Tongue (tissue), 2 donors: Measurements from ENCODE around the gene TRIL. TPM values are rescaled to one million over a fixed set of nuclear protein-coding genes. Genes with fewer than 3 reads are reported as not detected.

Source experiments
- DNase-seq: peaks from one replicate; pipeline ENCODE4 v3.0.0-alpha.2; 2015
- total RNA-seq: library from RNA; depleted of rRNA; stranded (reverse); fragments of >200 nt; gene quantifications from one replicate; pipeline ENCODE4 v1.2.3, GENCODE V29; 2014

Gene TRIL
- total RNA-seq, 1 donor from 2014 or later = 23.9 TPM

DNA sequence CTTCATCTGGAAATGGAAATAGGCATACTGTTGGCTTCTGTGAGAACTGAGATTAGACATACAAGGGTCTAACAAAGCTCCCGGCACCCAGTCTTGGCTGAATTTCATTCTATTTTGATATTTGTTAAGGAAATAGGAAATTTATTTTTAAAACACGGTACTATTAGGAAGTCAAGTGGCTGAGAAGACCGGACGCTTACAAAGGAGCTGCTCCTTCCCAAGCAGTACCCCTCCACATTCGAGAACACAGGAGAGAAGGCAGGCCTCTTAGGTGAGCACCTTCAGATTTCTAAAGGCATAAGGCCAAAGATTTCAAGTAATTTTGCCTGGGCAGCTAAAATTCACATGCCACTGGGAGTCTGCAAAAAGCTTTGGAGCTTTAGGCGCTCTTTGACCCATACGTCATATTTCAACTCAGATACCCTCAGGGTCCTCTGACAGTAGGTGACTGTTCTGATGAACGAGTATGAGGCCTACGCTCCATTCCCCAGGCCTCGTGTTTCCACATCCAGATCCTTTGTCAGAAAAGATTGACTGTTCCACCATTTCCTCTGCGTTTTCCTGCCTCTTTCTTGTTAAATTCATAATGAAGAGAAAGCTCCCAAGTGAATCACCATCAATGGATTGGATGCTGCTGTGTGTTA lies 17.3 kb downstream of the TRIL start:
- DNase-seq = no peak

DNA sequence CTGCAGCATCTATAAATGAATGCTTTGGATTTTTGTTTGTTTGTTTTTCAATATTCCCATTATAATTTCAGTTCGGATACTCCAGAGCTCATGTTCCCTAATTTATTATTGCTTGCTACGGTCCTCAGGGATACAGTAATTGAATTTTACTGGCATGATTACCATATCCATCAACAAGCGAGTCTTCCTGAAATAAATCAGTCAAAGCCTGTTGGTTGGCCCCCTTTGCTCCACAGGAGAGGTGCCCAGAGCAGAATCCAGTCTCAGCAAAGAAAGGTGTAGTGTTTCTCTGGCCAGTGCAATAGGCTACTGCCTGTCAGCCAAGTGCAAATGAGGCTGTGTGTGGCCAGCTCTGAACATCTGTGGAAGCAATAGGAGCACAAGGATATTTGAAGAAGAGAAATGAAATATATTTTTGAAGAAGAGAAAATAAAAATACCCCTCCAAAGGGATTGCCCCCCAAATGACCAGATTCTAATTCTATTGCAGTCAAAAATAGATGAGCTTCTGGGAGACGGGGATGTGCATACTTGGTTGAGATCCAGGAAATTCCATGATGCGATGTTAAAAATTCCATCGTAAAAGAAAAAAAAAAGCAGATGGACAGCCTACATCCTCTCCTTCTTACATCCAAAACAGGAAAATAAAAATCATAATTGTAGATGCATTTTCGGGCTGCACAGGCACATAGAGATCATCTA lies 18.1 kb downstream of the TRIL start:
- DNase-seq = no peak

GRCh38 chr7:28939367-28939766 lies 18.8 kb downstream of the TRIL start:
- DNase-seq = no peak

DNA sequence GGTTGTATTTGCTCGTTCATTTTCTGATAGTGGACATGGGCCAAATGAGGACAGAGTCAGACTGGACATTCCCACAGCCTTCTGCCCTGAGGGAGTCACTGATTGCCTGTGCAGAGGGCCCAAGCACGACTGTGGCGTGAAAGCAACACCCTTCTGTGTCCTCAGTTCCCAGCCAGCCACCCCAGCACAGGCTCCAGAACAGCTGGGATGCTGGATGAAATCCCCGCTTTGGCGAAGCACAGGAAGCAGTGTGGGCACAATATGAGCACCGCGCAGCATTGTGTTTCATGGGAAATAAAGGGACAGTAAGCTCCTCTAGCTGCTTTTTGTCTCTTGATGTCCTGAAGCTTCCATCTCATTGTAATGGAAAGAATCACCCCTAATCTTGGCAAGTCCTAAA lies 20.5 kb downstream of the TRIL start:
- peak; percentile 65 for DNase-seq

DNA sequence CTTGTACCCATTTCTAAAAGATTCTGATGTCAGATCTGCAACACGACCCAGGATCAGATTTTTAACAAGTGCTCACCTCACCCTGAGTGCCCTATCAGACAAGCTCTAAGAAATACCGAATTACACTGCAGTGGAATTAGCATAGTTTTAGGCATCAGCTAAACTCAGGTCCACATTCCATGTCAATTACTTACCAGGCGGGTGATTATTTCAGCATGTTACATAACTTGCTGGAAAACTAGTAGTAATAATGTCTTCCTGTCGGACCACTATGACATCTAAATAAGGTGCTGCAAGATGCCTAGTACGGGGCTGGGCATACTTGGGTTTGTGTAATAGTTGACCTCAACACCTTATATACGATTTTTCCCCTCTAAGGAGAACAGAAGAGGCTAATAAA lies 21.0 kb downstream of the TRIL start:
- DNase-seq = no peak

DNA sequence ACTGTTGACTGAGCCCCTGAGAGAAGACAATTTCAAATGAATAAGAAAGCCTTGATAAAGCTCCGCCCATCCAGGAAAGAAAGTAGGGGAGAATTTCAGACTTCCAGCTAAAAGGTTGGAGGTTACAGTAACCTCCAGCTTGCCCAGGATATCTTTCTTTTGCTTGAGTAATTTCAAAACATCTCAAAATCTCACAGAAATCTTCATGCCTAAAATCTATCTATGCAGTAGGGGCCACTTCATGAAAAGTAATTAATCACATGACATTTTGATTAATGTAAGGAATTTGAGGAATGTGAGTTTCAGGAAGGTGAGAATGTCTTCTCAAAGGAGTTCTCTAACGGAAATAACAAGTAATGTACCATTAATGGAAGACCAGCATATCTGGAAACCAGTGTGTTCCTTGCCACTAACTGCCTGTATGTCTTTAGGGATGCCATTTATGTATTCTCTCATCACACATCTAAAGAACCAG lies 24.2 kb downstream of the TRIL start:
- DNase-seq = no peak

DNA sequence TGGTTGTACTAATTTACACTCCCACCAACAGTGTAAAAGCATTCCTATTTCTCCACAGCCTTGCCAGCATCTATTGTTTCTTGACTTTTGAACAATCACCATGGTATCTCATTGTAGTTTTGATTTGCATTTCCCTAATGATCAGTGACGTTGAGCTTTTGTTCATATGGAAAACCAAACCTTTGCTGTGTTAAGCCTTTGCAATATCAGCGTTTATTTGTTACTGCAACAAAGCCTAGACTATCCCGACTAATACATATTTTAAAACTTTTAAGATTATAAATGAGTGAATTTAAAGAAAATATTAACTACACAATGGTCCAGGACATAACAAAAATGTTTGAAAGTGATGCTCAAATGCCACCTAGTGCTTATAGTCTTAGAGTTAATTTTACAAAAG lies 26.6 kb downstream of the TRIL start:
- no peak for DNase-seq

- DNase-seq = peak; percentile 95
Observed at GRCh38 chr7:28926871-28927597, 31.1 kb downstream of the TRIL start.

- DNase-seq = peak; percentile 96
Observed at GRCh38 chr7:28922624-28923331, 35.4 kb downstream of the TRIL start.

DNA sequence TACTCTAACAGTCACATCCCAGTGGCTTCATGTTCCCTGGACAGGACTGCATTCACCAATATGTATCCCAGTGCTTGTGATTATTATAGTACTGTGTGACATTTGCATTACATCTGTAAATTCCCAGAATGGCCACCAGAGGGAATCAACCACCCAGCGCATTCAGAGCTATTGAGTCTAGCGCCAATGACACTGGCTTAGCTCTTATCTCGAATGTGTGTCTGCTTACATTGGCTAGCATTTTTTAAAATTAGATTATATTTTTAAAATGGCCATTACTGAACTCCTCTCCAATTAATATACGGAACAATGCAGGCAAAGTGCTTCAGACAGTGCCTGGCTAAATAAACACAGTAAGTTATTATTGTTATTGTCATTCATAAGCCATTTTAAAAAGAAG lies 36.3 kb downstream of the TRIL start:
- peak; percentile 82 for DNase-seq

- DNase-seq = no peak
Observed at GRCh38 chr7:28920424-28920823, 37.7 kb downstream of the TRIL start.

DNA sequence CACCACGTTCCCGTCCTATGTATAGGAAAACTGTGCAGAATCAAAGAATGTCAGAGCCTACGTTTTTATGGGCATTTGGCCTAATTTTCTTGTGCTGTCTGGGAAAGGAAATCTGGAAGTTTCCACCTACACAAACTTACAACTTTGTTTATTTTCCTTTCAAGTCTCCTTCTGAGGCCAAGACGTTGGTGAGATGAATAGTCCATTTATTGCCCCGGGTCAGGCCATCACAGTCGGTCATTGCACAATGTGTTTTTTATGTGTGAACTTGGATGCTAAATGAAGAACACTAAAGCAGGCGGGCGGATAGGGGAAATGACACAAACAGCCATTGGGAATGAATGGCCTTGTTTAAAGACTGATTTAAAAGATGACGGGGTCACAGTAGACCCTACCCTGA lies 38.6 kb downstream of the TRIL start:
- DNase-seq = no peak

GRCh38 chr7:28908775-28909174 lies 49.4 kb downstream of the TRIL start:
- DNase-seq = peak; percentile 19

GRCh38 chr7:28905464-28905863 lies 52.7 kb downstream of the TRIL start:
- no peak for DNase-seq

GRCh38 chr7:28904578-28905048 lies 53.5 kb downstream of the TRIL start:
- DNase-seq = peak; percentile 44

GRCh38 chr7:28903730-28904577 lies 54.2 kb downstream of the TRIL start:
- DNase-seq = peak; percentile 15

Other genes starting within 250 kb of the TRIL start
- 11.7 TPM for gene CPVL, start 188.2 kb upstream of the TRIL start, total RNA-seq
- 7.6 TPM for gene CHN2, start 236.4 kb upstream of the TRIL start, total RNA-seq